ENCODE results near the gene TMEM42. TPM values are rescaled to one million over a fixed set of nuclear protein-coding genes. Genes with fewer than 3 reads are reported as not detected.

Gene TMEM42
- total RNA-seq, 1 experiment from 2014 or later: 15.0 TPM

DNA sequence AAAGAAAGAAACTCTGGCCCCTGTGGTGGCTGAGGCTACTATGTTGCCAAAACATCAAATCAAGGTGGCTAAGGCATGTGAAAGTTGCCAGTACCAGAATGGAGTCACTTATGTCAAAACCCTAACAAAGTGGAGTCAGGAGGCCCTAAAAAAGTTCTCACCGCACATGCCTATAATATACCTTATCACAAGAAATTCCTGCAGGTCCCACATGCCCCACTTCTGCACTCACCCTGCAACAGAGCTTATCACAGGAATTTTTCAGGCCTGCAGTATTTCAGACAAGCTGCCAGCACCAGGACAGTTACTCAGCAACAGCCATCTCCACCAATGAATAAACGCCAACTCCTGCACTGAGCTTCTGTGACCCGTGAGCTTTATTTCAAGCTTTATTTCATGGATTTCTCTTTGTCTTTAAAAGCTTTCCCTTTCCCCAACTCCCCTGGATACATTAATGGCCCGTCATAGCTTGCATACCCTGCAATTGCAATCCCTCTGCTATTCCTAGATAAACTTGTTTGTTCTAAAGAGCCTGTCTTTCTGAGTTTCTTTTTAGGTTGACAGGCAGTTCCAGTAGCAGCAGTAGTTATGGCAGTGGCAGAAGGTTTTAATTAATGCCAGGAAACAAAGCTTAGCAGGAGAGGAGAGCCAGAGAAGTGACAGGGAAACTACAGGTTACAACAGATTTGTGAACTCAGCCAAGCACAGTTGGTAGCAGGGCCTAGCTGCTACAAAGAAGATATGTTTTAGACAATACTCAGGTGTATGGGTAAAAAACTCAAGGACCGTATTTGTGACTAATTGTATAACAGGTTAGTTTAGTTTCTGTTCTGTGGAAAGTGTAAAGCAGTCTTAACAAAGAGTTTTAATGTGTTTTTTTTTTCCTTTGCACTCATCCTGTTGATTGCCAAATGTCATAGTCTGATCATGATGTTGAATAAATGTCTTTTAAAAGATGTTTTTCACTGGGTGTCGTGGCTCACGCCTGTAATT lies 15.9 kb upstream of the TMEM42 start (continued):
- TF ChIP-seq, protein P1, sequence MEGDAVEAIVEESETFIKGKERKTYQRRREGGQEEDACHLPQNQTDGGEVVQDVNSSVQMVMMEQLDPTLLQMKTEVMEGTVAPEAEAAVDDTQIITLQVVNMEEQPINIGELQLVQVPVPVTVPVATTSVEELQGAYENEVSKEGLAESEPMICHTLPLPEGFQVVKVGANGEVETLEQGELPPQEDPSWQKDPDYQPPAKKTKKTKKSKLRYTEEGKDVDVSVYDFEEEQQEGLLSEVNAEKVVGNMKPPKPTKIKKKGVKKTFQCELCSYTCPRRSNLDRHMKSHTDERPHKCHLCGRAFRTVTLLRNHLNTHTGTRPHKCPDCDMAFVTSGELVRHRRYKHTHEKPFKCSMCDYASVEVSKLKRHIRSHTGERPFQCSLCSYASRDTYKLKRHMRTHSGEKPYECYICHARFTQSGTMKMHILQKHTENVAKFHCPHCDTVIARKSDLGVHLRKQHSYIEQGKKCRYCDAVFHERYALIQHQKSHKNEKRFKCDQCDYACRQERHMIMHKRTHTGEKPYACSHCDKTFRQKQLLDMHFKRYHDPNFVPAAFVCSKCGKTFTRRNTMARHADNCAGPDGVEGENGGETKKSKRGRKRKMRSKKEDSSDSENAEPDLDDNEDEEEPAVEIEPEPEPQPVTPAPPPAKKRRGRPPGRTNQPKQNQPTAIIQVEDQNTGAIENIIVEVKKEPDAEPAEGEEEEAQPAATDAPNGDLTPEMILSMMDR (IDR thresholded peaks at IDR 0.05): no peak
- TF ChIP-seq, protein P2, sequence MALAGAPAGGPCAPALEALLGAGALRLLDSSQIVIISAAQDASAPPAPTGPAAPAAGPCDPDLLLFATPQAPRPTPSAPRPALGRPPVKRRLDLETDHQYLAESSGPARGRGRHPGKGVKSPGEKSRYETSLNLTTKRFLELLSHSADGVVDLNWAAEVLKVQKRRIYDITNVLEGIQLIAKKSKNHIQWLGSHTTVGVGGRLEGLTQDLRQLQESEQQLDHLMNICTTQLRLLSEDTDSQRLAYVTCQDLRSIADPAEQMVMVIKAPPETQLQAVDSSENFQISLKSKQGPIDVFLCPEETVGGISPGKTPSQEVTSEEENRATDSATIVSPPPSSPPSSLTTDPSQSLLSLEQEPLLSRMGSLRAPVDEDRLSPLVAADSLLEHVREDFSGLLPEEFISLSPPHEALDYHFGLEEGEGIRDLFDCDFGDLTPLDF (CRISPR knock-in tag; IDR thresholded peaks at IDR 0.05): no peak
- TF ChIP-seq ZNF671 (CRISPR knock-in tag; IDR thresholded peaks at IDR 0.05): no peak
- TF ChIP-seq, protein P3, sequence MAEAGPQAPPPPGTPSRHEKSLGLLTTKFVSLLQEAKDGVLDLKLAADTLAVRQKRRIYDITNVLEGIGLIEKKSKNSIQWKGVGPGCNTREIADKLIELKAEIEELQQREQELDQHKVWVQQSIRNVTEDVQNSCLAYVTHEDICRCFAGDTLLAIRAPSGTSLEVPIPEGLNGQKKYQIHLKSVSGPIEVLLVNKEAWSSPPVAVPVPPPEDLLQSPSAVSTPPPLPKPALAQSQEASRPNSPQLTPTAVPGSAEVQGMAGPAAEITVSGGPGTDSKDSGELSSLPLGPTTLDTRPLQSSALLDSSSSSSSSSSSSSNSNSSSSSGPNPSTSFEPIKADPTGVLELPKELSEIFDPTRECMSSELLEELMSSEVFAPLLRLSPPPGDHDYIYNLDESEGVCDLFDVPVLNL (CRISPR knock-in tag; IDR thresholded peaks at IDR 0.05; ENCODE audit: borderline replicate concordance, low read depth): no peak

DNA sequence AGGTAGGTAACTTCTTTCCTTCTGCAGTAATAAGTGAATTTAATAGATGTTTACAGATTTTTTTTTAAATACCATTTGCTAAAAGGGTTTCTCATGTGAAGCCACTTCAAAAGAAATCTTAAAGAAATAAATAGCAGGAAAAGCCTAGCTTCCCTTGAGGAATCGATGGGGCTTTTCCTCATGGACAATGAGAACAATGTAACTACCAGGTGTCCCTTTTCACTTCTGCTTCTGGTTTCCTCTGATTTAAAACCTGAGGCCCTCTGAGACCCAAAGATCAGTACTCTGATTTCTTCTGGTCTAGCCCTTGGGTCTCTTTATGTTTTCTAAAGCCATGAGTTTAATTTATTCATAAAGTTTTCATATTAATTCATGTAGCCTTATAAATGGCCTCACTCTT lies 13.1 kb upstream of the TMEM42 start:
- no peaks in the 10 kb centered on the region for H3K9me3 Mint-ChIP-seq
- ATAC-seq (no peak), DNase-seq (ENCODE audit: low spot score) (no peak)
- H3K27ac Mint-ChIP-seq: no peak overlapping the region
- H3K4me1 Mint-ChIP-seq: no peaks in the 10 kb centered on the region
- ChIA-PET POLR2A (no interaction called here), CTCF (interaction anchor here (0.8 kb wide), 1 partner anchor 65 kb away, joined by 3 read pairs; no protein-coding TSS in a partner anchor)
- H3K36me3 Mint-ChIP-seq: peaks cover 47% of the 10 kb centered on the region
- H3K27me3 Mint-ChIP-seq (ENCODE audit: low read depth): no peaks in the 10 kb centered on the region
- H3K4me3 Mint-ChIP-seq: no peak overlapping the region
- TF ChIP-seq ELF4 (CRISPR knock-in tag; IDR thresholded peaks at IDR 0.05; ENCODE audit: low read depth) (no peak), ZNF138 (CRISPR knock-in tag; conservative IDR thresholded peaks at IDR 0.05) (no peak), ESRRA (CRISPR knock-in tag; IDR thresholded peaks at IDR 0.05; ENCODE audit: borderline replicate concordance) (no peak), JAZF1 (CRISPR knock-in tag; IDR thresholded peaks at IDR 0.05) (no peak), NFYB (CRISPR knock-in tag; conservative IDR thresholded peaks at IDR 0.05; ENCODE audit: low read depth) (no peak), ZNF416 (CRISPR knock-in tag; IDR thresholded peaks at IDR 0.05) (no peak), JUN (CRISPR knock-in tag; IDR thresholded peaks at IDR 0.05) (no peak)
- TF ChIP-seq, protein P4, sequence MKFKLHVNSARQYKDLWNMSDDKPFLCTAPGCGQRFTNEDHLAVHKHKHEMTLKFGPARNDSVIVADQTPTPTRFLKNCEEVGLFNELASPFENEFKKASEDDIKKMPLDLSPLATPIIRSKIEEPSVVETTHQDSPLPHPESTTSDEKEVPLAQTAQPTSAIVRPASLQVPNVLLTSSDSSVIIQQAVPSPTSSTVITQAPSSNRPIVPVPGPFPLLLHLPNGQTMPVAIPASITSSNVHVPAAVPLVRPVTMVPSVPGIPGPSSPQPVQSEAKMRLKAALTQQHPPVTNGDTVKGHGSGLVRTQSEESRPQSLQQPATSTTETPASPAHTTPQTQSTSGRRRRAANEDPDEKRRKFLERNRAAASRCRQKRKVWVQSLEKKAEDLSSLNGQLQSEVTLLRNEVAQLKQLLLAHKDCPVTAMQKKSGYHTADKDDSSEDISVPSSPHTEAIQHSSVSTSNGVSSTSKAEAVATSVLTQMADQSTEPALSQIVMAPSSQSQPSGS (CRISPR knock-in tag; IDR thresholded peaks at IDR 0.05; ENCODE audit: borderline replicate concordance, low read depth): no peak
- TF ChIP-seq, protein P5, sequence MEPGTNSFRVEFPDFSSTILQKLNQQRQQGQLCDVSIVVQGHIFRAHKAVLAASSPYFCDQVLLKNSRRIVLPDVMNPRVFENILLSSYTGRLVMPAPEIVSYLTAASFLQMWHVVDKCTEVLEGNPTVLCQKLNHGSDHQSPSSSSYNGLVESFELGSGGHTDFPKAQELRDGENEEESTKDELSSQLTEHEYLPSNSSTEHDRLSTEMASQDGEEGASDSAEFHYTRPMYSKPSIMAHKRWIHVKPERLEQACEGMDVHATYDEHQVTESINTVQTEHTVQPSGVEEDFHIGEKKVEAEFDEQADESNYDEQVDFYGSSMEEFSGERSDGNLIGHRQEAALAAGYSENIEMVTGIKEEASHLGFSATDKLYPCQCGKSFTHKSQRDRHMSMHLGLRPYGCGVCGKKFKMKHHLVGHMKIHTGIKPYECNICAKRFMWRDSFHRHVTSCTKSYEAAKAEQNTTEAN (CRISPR knock-in tag; IDR thresholded peaks at IDR 0.05): no peak
- TF ChIP-seq, protein P6, sequence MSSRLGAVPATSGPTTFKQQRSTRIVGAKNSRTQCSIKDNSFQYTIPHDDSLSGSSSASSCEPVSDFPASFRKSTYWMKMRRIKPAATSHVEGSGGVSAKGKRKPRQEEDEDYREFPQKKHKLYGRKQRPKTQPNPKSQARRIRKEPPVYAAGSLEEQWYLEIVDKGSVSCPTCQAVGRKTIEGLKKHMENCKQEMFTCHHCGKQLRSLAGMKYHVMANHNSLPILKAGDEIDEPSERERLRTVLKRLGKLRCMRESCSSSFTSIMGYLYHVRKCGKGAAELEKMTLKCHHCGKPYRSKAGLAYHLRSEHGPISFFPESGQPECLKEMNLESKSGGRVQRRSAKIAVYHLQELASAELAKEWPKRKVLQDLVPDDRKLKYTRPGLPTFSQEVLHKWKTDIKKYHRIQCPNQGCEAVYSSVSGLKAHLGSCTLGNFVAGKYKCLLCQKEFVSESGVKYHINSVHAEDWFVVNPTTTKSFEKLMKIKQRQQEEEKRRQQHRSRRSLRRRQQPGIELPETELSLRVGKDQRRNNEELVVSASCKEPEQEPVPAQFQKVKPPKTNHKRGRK (CRISPR knock-in tag; IDR thresholded peaks at IDR 0.05; ENCODE audit: borderline replicate concordance): no peak
- TF ChIP-seq, protein P7, sequence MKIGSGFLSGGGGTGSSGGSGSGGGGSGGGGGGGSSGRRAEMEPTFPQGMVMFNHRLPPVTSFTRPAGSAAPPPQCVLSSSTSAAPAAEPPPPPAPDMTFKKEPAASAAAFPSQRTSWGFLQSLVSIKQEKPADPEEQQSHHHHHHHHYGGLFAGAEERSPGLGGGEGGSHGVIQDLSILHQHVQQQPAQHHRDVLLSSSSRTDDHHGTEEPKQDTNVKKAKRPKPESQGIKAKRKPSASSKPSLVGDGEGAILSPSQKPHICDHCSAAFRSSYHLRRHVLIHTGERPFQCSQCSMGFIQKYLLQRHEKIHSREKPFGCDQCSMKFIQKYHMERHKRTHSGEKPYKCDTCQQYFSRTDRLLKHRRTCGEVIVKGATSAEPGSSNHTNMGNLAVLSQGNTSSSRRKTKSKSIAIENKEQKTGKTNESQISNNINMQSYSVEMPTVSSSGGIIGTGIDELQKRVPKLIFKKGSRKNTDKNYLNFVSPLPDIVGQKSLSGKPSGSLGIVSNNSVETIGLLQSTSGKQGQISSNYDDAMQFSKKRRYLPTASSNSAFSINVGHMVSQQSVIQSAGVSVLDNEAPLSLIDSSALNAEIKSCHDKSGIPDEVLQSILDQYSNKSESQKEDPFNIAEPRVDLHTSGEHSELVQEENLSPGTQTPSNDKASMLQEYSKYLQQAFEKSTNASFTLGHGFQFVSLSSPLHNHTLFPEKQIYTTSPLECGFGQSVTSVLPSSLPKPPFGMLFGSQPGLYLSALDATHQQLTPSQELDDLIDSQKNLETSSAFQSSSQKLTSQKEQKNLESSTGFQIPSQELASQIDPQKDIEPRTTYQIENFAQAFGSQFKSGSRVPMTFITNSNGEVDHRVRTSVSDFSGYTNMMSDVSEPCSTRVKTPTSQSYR (CRISPR knock-in tag; IDR thresholded peaks at IDR 0.05): no peak
- TF ChIP-seq, protein P8, sequence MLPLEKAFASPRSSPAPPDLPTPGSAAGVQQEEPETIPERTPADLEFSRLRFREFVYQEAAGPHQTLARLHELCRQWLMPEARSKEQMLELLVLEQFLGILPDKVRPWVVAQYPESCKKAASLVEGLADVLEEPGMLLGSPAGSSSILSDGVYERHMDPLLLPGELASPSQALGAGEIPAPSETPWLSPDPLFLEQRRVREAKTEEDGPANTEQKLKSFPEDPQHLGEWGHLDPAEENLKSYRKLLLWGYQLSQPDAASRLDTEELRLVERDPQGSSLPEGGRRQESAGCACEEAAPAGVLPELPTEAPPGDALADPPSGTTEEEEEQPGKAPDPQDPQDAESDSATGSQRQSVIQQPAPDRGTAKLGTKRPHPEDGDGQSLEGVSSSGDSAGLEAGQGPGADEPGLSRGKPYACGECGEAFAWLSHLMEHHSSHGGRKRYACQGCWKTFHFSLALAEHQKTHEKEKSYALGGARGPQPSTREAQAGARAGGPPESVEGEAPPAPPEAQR (CRISPR knock-in tag; IDR thresholded peaks at IDR 0.05): no peak
- TF ChIP-seq, protein P9, sequence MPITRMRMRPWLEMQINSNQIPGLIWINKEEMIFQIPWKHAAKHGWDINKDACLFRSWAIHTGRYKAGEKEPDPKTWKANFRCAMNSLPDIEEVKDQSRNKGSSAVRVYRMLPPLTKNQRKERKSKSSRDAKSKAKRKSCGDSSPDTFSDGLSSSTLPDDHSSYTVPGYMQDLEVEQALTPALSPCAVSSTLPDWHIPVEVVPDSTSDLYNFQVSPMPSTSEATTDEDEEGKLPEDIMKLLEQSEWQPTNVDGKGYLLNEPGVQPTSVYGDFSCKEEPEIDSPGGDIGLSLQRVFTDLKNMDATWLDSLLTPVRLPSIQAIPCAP (CRISPR knock-in tag; IDR thresholded peaks at IDR 0.05): no peak
